Subcutaneous adipose tissue (tissue), 4 donors: ENCODE data around the gene LRRK2. TPM values are rescaled to one million over a fixed set of nuclear protein-coding genes. Genes with fewer than 3 reads are reported as not detected.

Experiments used
- total RNA-seq, 4 donors: library from RNA; depleted of rRNA; stranded (reverse); fragments of >200 nt; gene quantifications; one replicate each; pipeline ENCODE4 v1.1.0, GENCODE V29; 2016
- TF ChIP-seq, protein P1 (sequence below): fragments of 450-650 bp; IDR thresholded peaks from one replicate; pipeline ENCODE4 v1.5.1; 2016; ENCODE audit warnings: low read depth, mild to moderate bottlenecking, control low read depth, antibody characterized with exemption, moderate library complexity

Gene LRRK2
- total RNA-seq, 4 donors from 2014 or later, result 17.7 to 57.3 (median 31.0) TPM

DNA sequence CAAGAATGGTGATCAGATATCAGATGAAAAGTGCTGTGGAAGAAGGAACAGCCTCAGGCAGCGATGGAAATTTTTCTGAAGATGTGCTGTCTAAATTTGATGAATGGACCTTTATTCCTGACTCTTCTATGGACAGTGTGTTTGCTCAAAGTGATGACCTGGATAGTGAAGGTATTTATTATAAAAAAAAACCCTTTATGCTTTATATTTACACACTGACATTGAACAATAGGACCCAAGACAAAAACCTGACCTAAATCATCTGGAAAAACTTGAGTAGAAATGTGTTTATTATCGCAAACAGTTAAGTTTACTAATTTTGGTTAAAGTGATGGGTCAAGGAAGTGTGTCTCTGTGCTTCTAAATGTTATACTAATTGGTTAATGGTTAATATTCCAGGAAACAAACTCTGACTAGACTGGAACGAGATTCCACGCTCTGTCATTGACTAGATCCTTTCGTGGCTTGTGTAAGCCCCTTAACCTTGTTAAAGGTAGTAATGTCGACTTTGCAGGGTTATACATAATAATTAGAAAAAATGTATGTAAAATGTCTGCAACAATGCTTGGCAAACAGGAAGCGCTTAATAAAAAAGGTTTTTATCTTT is 62.7 kb downstream of the LRRK2 start:
- TF ChIP-seq, protein P1, sequence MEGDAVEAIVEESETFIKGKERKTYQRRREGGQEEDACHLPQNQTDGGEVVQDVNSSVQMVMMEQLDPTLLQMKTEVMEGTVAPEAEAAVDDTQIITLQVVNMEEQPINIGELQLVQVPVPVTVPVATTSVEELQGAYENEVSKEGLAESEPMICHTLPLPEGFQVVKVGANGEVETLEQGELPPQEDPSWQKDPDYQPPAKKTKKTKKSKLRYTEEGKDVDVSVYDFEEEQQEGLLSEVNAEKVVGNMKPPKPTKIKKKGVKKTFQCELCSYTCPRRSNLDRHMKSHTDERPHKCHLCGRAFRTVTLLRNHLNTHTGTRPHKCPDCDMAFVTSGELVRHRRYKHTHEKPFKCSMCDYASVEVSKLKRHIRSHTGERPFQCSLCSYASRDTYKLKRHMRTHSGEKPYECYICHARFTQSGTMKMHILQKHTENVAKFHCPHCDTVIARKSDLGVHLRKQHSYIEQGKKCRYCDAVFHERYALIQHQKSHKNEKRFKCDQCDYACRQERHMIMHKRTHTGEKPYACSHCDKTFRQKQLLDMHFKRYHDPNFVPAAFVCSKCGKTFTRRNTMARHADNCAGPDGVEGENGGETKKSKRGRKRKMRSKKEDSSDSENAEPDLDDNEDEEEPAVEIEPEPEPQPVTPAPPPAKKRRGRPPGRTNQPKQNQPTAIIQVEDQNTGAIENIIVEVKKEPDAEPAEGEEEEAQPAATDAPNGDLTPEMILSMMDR, result no peak

GRCh38 chr12:40292788-40293429 is 68.1 kb downstream of the LRRK2 start:
- TF ChIP-seq, protein P1, result no peak

GRCh38 chr12:40298341-40298740 is 73.5 kb downstream of the LRRK2 start:
- TF ChIP-seq, protein P1, result no peak

- TF ChIP-seq, protein P1, result no peak
These were observed 75.7 kb downstream of the LRRK2 start for GRCh38 chr12:40300490-40300889.

- TF ChIP-seq, protein P1, result no peak
These were observed 84.2 kb downstream of the LRRK2 start for GRCh38 chr12:40309001-40309400.

DNA sequence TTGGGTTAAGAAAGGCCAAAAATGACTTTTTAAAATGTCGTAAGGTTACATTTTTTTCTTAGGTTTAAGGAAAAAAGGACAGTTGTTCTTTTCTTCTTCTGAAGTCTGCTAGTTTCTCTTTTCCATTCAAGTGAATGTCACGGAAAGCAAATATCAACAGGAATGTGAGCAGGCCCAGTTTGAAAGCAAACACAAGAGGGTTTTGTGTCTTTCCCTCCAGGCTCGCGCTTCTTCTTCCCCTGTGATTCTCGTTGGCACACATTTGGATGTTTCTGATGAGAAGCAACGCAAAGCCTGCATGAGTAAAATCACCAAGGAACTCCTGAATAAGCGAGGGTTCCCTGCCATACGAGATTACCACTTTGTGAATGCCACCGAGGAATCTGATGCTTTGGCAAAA is 85.4 kb downstream of the LRRK2 start:
- TF ChIP-seq, protein P1, result no peak

DNA sequence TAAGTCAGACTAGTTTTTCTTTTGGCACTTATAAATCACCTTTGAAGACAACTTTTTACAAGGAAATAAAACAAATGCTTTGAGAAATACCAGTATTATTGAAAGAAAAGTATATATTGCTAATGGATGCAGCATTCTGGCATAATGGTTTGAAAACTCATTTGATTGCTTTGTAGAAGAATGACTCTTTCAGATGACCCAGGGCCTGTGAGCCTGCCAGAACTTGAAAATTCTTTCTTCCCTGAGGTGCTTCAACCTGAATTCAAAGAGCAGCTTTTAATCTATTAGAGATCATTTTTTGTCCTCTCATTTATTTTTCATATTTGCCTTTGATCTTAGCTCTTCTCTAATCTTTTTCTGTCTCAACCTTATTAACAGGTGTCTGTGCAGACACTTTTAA is 87.4 kb downstream of the LRRK2 start:
- TF ChIP-seq, protein P1, result no peak
